ENCODE measurements around the gene PRKN. TPM values are rescaled to one million over a fixed set of nuclear protein-coding genes. Genes with fewer than 3 reads are reported as not detected.

The PRKN gene
- total and polyA plus RNA-seq, 2 donors (not counting 1 experiment from before 2014, with no cell fraction given) = 0.43 to 4.6 TPM

GRCh38 chr6:161584621-161585340 is 1142.8 kb downstream of the PRKN start:
- Histone ChIP-seq H3K9ac (ENCODE audit: insufficient read depth, low read length) (no peak overlapping the region), H3K4me2 (ENCODE audit: extremely low read depth, insufficient read depth, low read length) (no peak overlapping the region), H3K27me3 (ENCODE audit: control insufficient read depth, insufficient read depth, low read length) (no peaks in the 10 kb centered on the region), H4K20me1 (ENCODE audit: control insufficient read depth, extremely low read depth, insufficient read depth, low read length) (no peaks in the 10 kb centered on the region), H3K79me2 (ENCODE audit: control insufficient read depth, insufficient read depth, low read length) (no peaks in the 10 kb centered on the region), H3K9me3 (ENCODE audit: control insufficient read depth, insufficient read depth, low read depth, low read length) (no peaks in the 10 kb centered on the region), H3K4me3 (replicated peaks in 1 of 4; ENCODE audit: control extremely low read depth in 1 of 4, insufficient read depth in 1 of 4, low read depth in 3 of 4, low read length in 4 of 4) (no peak overlapping the region), H3K27ac (ENCODE audit: insufficient read depth, low read length) (no peak overlapping the region), H2AFZ (ENCODE audit: low read length) (no peak overlapping the region), H3K36me3 (ENCODE audit: control insufficient read depth, insufficient read depth, low read length) (no peaks in the 10 kb centered on the region), H3K4me1 (ENCODE audit: control insufficient read depth, extremely low read depth, insufficient read depth, low read length) (no peaks in the 10 kb centered on the region)
- no peak for DNase-seq (ENCODE audit: low read depth in 2 of 2)
- TF ChIP-seq EZH2 (IDR thresholded peaks at IDR 0.05; ENCODE audit: low read length, missing control alignments) (no peak), CTCF (conservative IDR thresholded peaks at IDR 0.05 in 1 of 2, IDR thresholded peaks at IDR 0.05 in 1 of 2; ENCODE audit: low read depth in 1 of 2, low read length in 2 of 2) (no peak)

- TF ChIP-seq CTCF (conservative IDR thresholded peaks at IDR 0.05 in 1 of 2, IDR thresholded peaks at IDR 0.05 in 1 of 2; ENCODE audit: low read depth in 1 of 2, low read length in 2 of 2) (no peak), EZH2 (IDR thresholded peaks at IDR 0.05; ENCODE audit: low read length, missing control alignments) (no peak)
- no peak overlapping the region for H3K4me3 ChIP-seq (replicated peaks in 1 of 4; ENCODE audit: control extremely low read depth in 1 of 4, insufficient read depth in 1 of 4, low read depth in 3 of 4, low read length in 4 of 4)
- no peak overlapping the region for H3K4me2 ChIP-seq (ENCODE audit: extremely low read depth, insufficient read depth, low read length)
- H3K9me3 ChIP-seq (ENCODE audit: control insufficient read depth, insufficient read depth, low read depth, low read length) = no peaks in the 10 kb centered on the region
- no peaks in the 10 kb centered on the region for H3K36me3 ChIP-seq (ENCODE audit: control insufficient read depth, insufficient read depth, low read length)
- no peak overlapping the region for H3K27ac ChIP-seq (ENCODE audit: insufficient read depth, low read length)
- H3K79me2 ChIP-seq (ENCODE audit: control insufficient read depth, insufficient read depth, low read length) = no peaks in the 10 kb centered on the region
- H3K27me3 ChIP-seq (ENCODE audit: control insufficient read depth, insufficient read depth, low read length) = no peaks in the 10 kb centered on the region
- H3K4me1 ChIP-seq (ENCODE audit: control insufficient read depth, extremely low read depth, insufficient read depth, low read length) = no peaks in the 10 kb centered on the region
- H3K9ac ChIP-seq (ENCODE audit: insufficient read depth, low read length) = no peak overlapping the region
- H4K20me1 ChIP-seq (ENCODE audit: control insufficient read depth, extremely low read depth, insufficient read depth, low read length) = no peaks in the 10 kb centered on the region
- H2AFZ ChIP-seq (ENCODE audit: low read length) = no peak overlapping the region
- DNase-seq (ENCODE audit: low read depth in 2 of 2) = peak; percentile 7 to 17
These were observed 1143.5 kb downstream of the PRKN start for GRCh38 chr6:161584051-161584450.

GRCh38 chr6:161583584-161583983 is 1144.0 kb downstream of the PRKN start:
- DNase-seq (ENCODE audit: low read depth in 2 of 2) = peak in 1 of 2 donors; percentile 26
- H3K9me3 ChIP-seq (ENCODE audit: control insufficient read depth, insufficient read depth, low read depth, low read length) = no peaks in the 10 kb centered on the region
- no peaks in the 10 kb centered on the region for H4K20me1 ChIP-seq (ENCODE audit: control insufficient read depth, extremely low read depth, insufficient read depth, low read length)
- no peaks in the 10 kb centered on the region for H3K27me3 ChIP-seq (ENCODE audit: control insufficient read depth, insufficient read depth, low read length)
- no peak overlapping the region for H2AFZ ChIP-seq (ENCODE audit: low read length)
- H3K27ac ChIP-seq (ENCODE audit: insufficient read depth, low read length) = no peak overlapping the region
- H3K36me3 ChIP-seq (ENCODE audit: control insufficient read depth, insufficient read depth, low read length) = no peaks in the 10 kb centered on the region
- no peaks in the 10 kb centered on the region for H3K4me1 ChIP-seq (ENCODE audit: control insufficient read depth, extremely low read depth, insufficient read depth, low read length)
- H3K9ac ChIP-seq (ENCODE audit: insufficient read depth, low read length) = no peak overlapping the region
- no peak overlapping the region for H3K4me3 ChIP-seq (replicated peaks in 1 of 4; ENCODE audit: control extremely low read depth in 1 of 4, insufficient read depth in 1 of 4, low read depth in 3 of 4, low read length in 4 of 4)
- no peak overlapping the region for H3K4me2 ChIP-seq (ENCODE audit: extremely low read depth, insufficient read depth, low read length)
- H3K79me2 ChIP-seq (ENCODE audit: control insufficient read depth, insufficient read depth, low read length) = no peaks in the 10 kb centered on the region
- TF ChIP-seq CTCF (conservative IDR thresholded peaks at IDR 0.05 in 1 of 2, IDR thresholded peaks at IDR 0.05 in 1 of 2; ENCODE audit: low read depth in 1 of 2, low read length in 2 of 2) = no peak
- TF ChIP-seq EZH2 (IDR thresholded peaks at IDR 0.05; ENCODE audit: low read length, missing control alignments) = no peak

All from fibroblast of lung (primary cell).